GM12873 (cell line): Measurements from ENCODE around the gene ALG2.

Experiments used
- TF ChIP-seq, protein P1 (sequence below): IDR thresholded peaks from 2 replicates; pipeline ENCODE4 v1.5.1; 2012; ENCODE audit warnings: low read depth, mild to moderate bottlenecking, moderate library complexity, low read length, control low read depth; ENCODE audit not compliant: insufficient read depth; ENCODE audit errors: missing control alignments

ALG2 gene

DNA sequence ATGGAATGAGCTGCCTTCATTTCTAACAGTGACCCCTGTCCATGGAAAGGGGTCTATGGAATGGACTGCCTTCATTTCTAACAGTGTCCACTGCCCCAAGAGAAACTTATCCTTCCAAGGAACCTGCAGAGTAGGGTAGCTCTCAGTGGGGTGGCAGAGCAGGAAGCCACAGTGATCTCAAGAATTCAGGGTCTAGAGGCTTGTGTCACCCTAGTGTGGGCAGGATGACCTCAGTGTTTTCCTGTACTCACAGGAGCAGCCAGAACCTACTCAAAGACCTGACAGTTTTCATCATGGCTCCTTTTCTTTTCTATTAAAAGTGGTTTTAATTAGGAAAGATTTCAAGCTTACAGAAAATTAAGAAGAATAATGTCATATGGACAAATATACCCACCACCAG lies 27.9 kb upstream of the ALG2 start:
- TF ChIP-seq, protein P1, sequence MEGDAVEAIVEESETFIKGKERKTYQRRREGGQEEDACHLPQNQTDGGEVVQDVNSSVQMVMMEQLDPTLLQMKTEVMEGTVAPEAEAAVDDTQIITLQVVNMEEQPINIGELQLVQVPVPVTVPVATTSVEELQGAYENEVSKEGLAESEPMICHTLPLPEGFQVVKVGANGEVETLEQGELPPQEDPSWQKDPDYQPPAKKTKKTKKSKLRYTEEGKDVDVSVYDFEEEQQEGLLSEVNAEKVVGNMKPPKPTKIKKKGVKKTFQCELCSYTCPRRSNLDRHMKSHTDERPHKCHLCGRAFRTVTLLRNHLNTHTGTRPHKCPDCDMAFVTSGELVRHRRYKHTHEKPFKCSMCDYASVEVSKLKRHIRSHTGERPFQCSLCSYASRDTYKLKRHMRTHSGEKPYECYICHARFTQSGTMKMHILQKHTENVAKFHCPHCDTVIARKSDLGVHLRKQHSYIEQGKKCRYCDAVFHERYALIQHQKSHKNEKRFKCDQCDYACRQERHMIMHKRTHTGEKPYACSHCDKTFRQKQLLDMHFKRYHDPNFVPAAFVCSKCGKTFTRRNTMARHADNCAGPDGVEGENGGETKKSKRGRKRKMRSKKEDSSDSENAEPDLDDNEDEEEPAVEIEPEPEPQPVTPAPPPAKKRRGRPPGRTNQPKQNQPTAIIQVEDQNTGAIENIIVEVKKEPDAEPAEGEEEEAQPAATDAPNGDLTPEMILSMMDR: no peak

GRCh38 chr9:99244344-99245260 lies 22.9 kb upstream of the ALG2 start:
- TF ChIP-seq, protein P1: no peak

GRCh38 chr9:99241106-99241505 lies 19.4 kb upstream of the ALG2 start:
- TF ChIP-seq, protein P1: no peak

- TF ChIP-seq, protein P1: no peak
Observed at GRCh38 chr9:99239341-99240060, 17.8 kb upstream of the ALG2 start.

GRCh38 chr9:99238331-99238730 lies 16.6 kb upstream of the ALG2 start:
- TF ChIP-seq, protein P1: no peak

- TF ChIP-seq, protein P1: no peak
Observed at GRCh38 chr9:99237356-99237755, 15.6 kb upstream of the ALG2 start.

DNA sequence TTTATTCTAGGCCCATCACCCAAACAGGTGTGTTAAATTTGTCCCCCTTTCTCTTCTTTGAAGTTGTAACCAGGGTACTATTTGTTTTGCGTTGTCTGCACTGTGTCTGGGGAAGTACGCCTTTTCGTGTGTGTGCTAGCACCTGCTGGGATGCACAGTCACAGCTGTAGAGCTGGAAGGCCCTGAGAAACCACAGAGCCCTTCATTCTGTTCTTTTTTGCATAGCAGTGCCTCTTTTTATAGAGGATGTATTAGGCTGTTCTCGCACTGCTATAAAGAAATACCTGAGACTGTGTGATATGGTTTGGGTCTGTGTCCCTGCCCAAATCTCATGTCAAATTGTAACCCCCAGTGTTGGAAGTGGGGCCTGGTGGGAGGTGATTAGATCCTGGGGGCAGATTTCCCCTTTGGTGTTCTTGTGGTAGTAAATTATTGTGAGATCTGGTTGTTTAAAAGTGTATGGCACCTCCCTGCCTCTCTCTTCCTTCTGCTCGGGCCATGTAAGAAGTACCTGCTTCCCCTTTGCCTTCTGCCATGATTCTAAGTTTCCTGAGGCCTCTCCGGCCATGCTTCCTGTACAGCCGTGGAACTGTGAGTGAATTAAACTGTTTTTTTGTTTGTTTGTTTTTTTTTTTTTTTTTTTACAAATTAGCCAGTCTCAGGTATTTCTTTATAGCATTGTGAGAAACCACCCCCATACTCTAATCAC lies 14.3 kb upstream of the ALG2 start:
- TF ChIP-seq, protein P1: no peak
